OCI-LY7 (cell line): ENCODE data around the gene KIF25.

Experiments
- CTCF ChIP-seq: fragments of 200-600 bp; sonication (generic); conservative IDR thresholded peaks from 2 replicates; pipeline ENCODE4 v1.5.1; 2014; ENCODE audit warnings: mild to moderate bottlenecking, antibody characterized with exemption, low read length, moderate library complexity, mixed read lengths
- EZH2phosphoT487 ChIP-seq: fragments of 200-600 bp; sonication (generic); IDR thresholded peaks from 2 replicates; pipeline ENCODE4 v1.6.1; 2018; ENCODE audit warnings: low read depth, borderline replicate concordance, mild to moderate bottlenecking, mixed run types, antibody characterized with exemption, low read length, moderate library complexity, mixed read lengths

DNA sequence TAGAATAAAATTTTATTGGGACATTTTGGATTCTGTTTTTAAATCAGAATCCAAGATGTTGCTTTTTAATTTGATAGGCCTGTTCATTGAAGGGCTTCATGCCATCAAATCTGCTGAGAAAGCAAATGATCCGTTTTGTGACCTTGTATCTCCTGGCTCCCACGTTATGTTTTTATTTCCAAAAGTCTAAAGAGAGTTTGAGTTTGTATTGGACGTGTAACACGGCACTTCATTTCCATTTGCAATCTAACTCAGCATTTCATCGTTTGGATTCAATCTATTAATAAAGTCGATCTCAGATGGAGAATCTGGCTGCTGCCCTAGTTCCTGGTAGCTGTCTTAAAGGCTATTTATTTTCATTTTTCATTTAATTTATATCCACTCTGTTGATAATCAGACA, 17.0 kb downstream of the KIF25 start:
- TF ChIP-seq CTCF (no peak), EZH2phosphoT487 (no peak)
